ENCODE results near the gene P2RX1. TPM values are rescaled to one million over a fixed set of nuclear protein-coding genes. Genes with fewer than 3 reads are reported as not detected.

P2RX1 gene
- total RNA-seq, 1 donor from 2014 or later, result not detected

- peak in 1 of 2 donors; percentile 45 for DNase-seq (ENCODE audit: low read depth in 2 of 2)
Measured at GRCh38 chr17:3907483-3908216, 8.6 kb downstream of the P2RX1 start.

DNA sequence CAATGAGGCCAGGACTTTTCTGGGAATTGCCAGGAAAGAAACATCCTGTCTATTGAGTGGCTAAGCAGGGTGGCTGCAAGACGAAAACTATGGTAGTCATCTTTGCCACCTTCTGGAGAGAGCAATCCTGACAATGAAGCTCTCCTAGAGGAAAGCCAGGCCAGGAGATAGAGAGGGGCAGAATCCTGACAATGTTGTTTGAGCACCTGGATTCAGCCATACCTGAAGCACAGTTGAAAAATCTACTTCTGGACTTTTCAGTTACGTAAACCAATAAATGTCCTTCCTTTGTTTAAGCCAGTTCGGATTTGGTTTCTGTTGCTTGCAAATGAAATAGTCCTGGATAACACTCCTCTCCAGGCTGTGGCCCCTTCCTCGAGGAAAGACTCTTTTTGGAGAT, 9.4 kb downstream of the P2RX1 start:
- DNase-seq (ENCODE audit: low read depth in 2 of 2), result no peak

- DNase-seq (ENCODE audit: low read depth in 2 of 2), result no peak
Measured at GRCh38 chr17:3905017-3905520, 11.2 kb downstream of the P2RX1 start.

DNA sequence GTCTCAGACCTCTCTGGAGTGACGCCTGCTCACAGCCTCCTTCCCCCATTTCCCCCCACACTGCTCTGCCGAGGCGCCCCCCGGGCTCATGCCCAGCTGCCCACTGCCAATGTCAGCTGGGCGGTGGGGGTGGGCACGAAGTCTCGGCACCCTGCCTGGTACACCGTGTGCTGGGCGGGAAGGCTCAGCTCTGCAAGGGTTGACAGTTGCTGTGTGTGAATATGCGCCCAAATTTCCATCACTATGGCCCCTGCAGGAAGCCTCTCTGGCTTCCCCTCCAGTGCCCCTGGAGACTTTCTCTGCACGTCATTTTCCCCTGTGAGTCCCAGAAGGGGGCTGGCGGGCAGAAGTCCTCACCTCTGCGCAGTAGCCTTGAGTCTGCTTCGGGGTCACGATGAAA, 11.8 kb downstream of the P2RX1 start:
- DNase-seq (ENCODE audit: low read depth in 2 of 2), result no peak

DNA sequence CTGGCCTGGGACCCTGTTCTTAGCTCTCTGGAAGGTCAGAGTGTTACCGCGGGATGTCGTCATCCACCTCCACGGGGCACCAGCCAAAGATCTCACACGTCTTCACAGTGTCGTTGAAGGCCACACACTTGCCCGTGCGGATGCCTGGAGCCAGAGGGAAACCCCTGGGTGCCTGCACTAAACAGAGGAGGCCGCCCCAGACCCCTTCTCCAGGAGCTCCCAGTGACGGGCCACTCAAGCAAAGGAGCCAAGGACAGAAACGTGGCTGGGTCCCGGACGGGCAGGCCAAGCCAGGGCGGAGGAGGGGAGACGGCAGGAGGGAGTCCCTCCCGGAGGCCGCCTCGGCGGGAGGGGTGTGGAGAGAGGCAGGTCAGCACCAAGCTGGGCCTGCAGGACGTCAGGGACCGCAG, 12.4 kb downstream of the P2RX1 start:
- no peak for DNase-seq (ENCODE audit: low read depth in 2 of 2)

- no peak for DNase-seq (ENCODE audit: low read depth in 2 of 2)
Measured at GRCh38 chr17:3903051-3903825, 13.0 kb downstream of the P2RX1 start.

DNA sequence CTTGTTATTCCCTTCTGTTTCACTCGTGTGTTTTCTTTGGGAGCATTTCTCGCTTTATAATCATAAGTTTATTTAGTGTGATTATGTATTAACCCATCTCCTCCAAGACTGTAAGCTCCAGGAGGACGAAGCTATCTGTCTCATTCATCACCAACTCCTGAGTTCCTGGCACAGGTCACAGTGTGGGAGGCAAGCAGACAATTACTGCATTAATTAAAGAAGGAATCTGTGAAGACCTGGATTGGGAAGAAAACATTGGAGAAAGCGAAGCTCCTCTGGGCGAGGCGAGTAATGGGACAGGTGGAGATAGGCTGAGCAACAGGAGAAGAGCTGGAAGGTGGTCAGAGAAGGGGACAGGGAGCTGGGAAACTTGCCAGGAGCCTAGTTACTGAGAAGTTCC, 15.6 kb downstream of the P2RX1 start:
- no peak for DNase-seq (ENCODE audit: low read depth in 2 of 2)

GRCh38 chr17:3897731-3898130, 18.5 kb downstream of the P2RX1 start:
- no peak for DNase-seq (ENCODE audit: low read depth in 2 of 2)

DNA sequence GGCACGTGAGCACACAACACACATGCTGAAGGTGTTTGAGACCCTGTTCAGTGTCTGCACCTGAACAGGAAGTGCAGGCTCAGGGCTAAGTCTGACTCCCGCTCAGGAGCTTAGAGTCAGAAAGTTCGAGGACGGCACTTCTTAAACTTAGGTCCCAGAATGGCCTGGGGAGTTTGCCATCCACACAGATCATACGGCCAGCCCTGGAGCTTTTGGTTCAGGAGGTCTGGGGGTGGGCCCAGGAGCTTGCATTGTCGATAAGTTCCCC, 19.4 kb downstream of the P2RX1 start:
- no peak for DNase-seq (ENCODE audit: low read depth in 2 of 2)

DNA sequence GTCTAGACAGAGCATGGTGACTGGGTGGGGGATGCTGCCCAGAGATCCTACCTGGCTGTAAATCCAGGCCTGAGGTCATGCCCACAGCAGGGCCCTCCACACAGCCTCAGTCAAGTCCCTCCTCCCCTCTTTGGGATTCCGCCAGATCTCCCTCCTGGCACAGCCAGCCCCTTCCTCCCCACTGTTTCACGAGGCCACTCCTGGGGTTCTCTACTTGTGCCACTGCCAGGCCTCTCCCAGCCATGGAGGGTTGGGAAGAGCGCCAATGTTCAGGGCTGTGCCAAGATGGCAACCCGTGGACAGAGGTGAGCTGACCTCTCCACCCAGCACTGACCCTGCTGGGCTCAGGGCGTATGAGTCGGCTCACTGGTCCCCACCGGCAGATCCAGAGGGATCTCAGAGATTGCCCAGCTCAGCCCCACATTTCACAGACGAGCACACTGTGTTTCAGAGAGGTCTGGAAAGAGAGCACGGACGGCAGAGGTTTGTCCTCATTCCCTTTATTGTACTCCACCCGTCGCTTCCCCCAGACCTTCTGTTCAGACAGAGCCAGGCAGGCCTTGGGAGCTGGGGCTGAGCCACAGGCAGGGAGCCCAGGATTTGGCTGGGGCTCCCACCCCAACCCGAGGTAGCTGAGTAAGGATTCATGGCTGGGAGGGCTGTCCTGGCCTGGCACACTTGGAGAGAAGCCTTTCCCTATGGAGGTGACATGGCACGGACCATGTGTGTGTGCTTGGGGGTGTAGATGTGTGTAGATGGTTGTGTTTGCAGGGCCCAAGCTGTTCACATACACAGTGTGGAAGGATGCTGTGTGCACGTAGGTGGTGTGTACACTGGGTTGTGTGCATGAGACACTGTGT, 19.9 kb downstream of the P2RX1 start:
- no peak for DNase-seq (ENCODE audit: low read depth in 2 of 2)

GRCh38 chr17:3895354-3895753, 20.9 kb downstream of the P2RX1 start:
- no peak for DNase-seq (ENCODE audit: low read depth in 2 of 2)

GRCh38 chr17:3894911-3895343, 21.3 kb downstream of the P2RX1 start:
- DNase-seq (ENCODE audit: low read depth in 2 of 2), result peak in 1 of 2 donors; percentile 79

- DNase-seq (ENCODE audit: low read depth in 2 of 2), result no peak
Measured at GRCh38 chr17:3894188-3894587, 22.1 kb downstream of the P2RX1 start.

DNA sequence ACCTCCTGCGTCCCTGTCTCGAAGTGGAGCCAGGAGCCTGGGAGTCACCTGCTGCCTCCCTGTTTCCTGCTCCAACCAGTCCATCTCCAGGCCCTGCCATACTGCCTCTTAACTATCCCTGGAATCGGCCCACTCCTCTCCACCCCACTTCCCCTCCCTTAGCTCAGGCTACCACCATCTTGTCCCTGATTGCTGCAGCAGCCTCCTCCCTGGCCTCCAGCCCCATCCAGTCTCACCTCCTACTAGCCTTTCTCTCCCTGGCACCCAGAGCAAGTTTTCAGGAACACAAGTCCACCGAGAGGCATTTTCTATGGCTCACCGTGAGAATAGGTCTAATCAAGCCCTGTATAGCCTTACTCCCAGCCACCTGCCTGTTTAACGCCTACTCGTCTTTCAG, 22.5 kb downstream of the P2RX1 start:
- no peak for DNase-seq (ENCODE audit: low read depth in 2 of 2)

DNA sequence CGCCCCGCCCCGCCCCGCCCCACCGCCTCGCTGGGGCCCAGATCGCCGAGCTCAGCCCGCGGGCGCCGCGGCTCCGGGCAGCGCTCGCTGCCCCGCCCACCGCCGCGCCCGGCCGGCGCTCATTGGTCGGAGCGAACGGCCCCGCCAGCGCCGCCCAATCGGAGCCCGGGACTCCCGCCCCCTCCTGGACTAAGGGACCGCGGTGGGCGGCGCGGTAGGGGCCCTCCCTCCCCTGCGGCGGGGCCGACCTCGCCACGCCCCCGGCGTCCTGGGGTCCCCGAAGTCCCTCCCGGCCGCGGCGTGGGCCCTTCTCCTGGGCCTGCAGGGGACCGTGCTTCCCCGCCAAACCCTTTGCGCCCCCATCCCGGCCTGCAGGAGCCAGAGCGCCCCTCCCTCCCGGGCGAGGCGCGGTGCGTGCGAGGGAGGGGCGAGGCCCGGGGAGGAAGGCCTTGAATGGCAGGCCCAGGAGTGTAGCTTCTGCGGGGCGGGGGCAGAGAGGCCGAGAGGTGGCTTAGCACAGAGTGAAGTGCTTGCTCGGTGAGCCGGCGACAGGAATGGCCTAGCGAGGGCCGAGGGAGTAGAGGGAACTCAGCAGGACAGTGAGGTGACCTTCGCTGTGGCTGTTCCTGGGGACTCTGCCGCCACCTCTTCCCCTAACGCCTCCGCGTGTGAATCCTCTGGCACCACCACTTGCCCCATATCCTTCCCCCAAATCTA, 23.1 kb downstream of the P2RX1 start, which contains the start of gene CAMKK1:
Gene CAMKK1, minus strand, starts transcription at position 51 of the 717 bp plus-strand sequence. CDS start 7,366 bp downstream, outside the sequence.
- peak; percentile 85 to 90 for DNase-seq (ENCODE audit: low read depth in 2 of 2)

DNA sequence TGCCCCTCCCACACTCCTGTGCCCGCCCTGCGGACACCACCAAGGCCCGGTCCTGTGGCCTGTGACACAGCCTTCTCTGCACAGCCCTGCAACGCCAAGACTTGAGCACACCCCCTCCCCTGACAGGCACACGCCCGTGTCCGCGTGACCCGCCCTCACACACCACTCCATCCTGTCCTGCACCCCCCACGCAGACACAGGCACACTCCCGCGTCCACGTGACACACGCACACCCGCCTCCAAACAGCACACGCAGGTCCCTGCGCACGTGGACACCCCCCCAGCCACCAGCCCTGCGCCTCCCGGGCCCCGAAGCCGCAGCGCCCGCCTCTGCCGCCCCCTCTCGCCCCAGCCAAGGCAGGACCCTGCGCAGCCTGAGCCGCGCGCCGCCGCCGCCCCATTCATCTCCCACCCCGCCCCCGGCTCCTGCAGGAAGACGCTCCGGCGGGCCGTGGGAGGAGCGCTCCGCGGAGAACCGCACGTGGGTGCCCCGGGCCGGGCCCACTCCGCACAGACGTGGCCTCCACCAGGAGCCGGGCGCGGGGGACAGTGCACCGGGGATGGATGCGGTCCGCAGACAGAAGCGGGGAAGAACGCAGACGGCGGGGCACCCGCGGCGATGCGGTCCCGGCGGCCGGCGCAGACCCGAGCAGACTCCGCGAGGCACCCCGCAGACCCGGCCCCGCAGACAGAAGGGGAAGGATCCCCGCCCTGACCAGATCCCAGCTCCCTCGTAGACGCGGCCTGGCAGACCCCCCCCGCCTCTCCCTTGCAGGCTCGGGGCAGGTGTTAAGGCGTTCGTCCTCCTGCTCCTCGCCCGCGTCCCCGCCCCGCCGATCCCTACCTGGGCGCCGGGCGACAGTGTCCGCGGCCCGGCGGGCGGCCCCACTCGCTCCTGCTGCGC, 23.9 kb downstream of the P2RX1 start:
- peak; percentile 64 to 78 for DNase-seq (ENCODE audit: low read depth in 2 of 2)

DNA sequence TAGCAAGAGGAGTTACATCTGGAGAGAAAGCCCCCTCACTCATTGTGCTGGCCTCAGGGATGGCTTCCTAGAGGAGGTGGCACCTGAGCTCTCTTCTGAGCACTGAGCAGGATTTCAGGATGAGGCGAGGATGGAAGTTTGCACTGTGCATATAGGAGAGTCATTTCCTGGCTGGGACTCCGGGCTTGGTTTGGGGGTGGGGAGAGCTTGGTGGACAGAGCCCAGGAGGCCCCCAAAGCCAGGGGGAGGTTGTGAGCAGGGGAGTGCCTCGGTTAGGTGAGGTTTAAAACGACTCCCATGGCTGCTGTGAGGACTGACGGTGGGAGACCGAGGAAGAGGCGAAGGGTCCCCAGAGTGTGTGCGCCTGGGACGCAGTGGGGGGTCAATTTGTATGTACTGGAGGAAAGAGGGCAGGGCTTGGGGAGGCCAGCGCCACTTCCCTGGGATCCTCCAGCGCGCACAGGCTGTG, 24.6 kb downstream of the P2RX1 start:
- DNase-seq (ENCODE audit: low read depth in 2 of 2), result no peak

DNA sequence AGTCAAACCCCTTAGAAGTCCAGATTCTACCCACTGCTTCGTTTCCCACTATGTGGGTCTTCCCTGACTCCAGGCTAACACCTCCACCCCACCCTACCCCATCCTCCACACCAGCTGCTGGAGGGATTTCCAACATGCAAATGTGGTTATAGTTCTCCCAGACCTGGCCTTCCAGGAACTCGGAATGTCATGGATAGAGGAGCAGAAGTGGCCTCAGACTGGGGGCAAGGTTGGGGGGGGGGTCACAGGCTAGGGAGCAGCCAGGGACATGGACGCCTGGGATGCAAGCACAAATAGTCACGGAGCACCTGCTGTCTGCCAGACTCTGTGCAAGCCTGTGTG, 25.4 kb downstream of the P2RX1 start:
- DNase-seq (ENCODE audit: low read depth in 2 of 2), result no peak

GRCh38 chr17:3890082-3890877, 26.0 kb downstream of the P2RX1 start:
- DNase-seq (ENCODE audit: low read depth in 2 of 2), result peak; percentile 38 to 89

All from lung microvascular endothelial cell (primary cell).